B cell (primary cell): Measurements from ENCODE around the gene NCAPG2. TPM values are rescaled to one million over a fixed set of nuclear protein-coding genes. Genes with fewer than 3 reads are reported as not detected.

Experiments used
- ATAC-seq: fragments of 200-7000 bp; cut with Tn5 transposase; one replicate; pipeline ENCODE4 v1.10.0; 2021; ENCODE audit warnings: low read depth, mild to moderate bottlenecking, moderate number of reproducible peaks, moderate library complexity
- CTCF ChIA-PET: fragments of 350-600 bp; sonication (Branson Sonifier 250); formaldehyde crosslinking; loops from one replicate; lab custom pipeline; 2021; ENCODE audit warnings: antibody characterized with exemption, inconsistent platforms; lab: Charles Lee
- POLR2A ChIA-PET: fragments of 350-600 bp; sonication (Branson Sonifier 250); formaldehyde crosslinking; loops from one replicate; lab custom pipeline; 2021; ENCODE audit warnings: antibody characterized with exemption; lab: Charles Lee
- DNase-seq: peaks from one replicate; pipeline ENCODE4 v3.0.0; 2013
- H2AFZ ChIP-seq: 2 replicates; pipeline ENCODE4 v1.6.1; 2012; ENCODE audit warnings: mild to moderate bottlenecking, low read depth, low read length; ENCODE audit not compliant: insufficient read depth, poor library complexity, severe bottlenecking
- H3K27ac ChIP-seq, 2 donors: 1 replicate in 1 of 2; 2 replicates in 1 of 2; pipeline ENCODE4 v1.5.1; 2012 to 2013; ENCODE audit warnings: low read length in 2 of 2, mild to moderate bottlenecking in 2 of 2, moderate library complexity in 1 of 2
- H3K27me3 ChIP-seq, 4 experiments: fragments of 200-600 bp in 1 of 4; sonication (generic) in 1 of 4; replicated peaks in 1 of 4; 1 replicate in 2 of 4; 2 replicates in 2 of 4; pipeline versions ENCODE4 v1.6.1 to v1.7.0; 2013 to 2016; ENCODE audit warnings: low read length in 3 of 4, mild to moderate bottlenecking in 2 of 4, mixed read lengths in 1 of 4, moderate library complexity in 1 of 4; ENCODE audit not compliant: insufficient read depth in 4 of 4, control insufficient read depth in 3 of 4; ENCODE audit errors: control extremely low read depth in 1 of 4
- H3K36me3 ChIP-seq, 2 experiments: replicated peaks in 1 of 2; 1 replicate in 1 of 2; 2 replicates in 1 of 2; pipeline versions ENCODE4 v1.6.1 to v1.7.1; 2013; ENCODE audit warnings: low read length in 1 of 2; ENCODE audit not compliant: insufficient read depth in 2 of 2, control insufficient read depth in 1 of 2; ENCODE audit errors: control extremely low read depth in 1 of 2, extremely low read depth in 1 of 2
- H3K4me1 ChIP-seq, 2 donors: fragments of 200-600 bp in 1 of 2; sonication (generic) in 1 of 2; 1 replicate in 1 of 2; 2 replicates in 1 of 2; pipeline versions ENCODE4 v1.5.1 to v1.6.1; 2013 to 2017; ENCODE audit warnings: low read length in 2 of 2; ENCODE audit not compliant: control insufficient read depth in 2 of 2, insufficient read depth in 2 of 2
- H3K4me2 ChIP-seq: replicated peaks from 2 replicates; pipeline ENCODE3; 2012; ENCODE audit warnings: mild to moderate bottlenecking, low read depth, low read length; ENCODE audit not compliant: poor library complexity, severe bottlenecking
- H3K4me3 ChIP-seq, 5 experiments: fragments of 200-600 bp in 1 of 5; sonication (generic) in 1 of 5; 1 replicate in 3 of 5; 2 replicates in 2 of 5; pipeline versions ENCODE4 v1.5.1 to v1.7.0; 2011 to 2016; ENCODE audit warnings: low read length in 4 of 5, mild to moderate bottlenecking in 4 of 5, low read depth in 2 of 5, control low read depth in 1 of 5, moderate library complexity in 1 of 5; ENCODE audit not compliant: insufficient read depth in 1 of 5; ENCODE audit errors: control extremely low read depth in 1 of 5, extremely low read depth in 1 of 5
- H3K79me2 ChIP-seq: fragments of 200-600 bp; sonication (generic); one replicate; pipeline ENCODE4 v1.6.0; 2016; ENCODE audit warnings: low read length; ENCODE audit not compliant: control insufficient read depth, insufficient read depth
- H3K9ac ChIP-seq: fragments of 200-600 bp; sonication (generic); 2 replicates; pipeline ENCODE4 v1.6.1; 2017; ENCODE audit warnings: mild to moderate bottlenecking, low read length, moderate library complexity
- H3K9me3 ChIP-seq, 3 donors: one replicate each; pipeline versions ENCODE4 v1.6.1 to v1.7.1; 2013; ENCODE audit warnings: low read length in 2 of 3; ENCODE audit not compliant: control insufficient read depth in 2 of 3, insufficient read depth in 1 of 3; ENCODE audit errors: control extremely low read depth in 1 of 3
- H4K20me1 ChIP-seq: 2 replicates; pipeline ENCODE4 v1.6.0; 2012; ENCODE audit warnings: mild to moderate bottlenecking, low read length; ENCODE audit not compliant: insufficient read depth, control insufficient read depth, poor library complexity, severe bottlenecking
- H3K27ac Mint-ChIP-seq: one replicate; pipeline ENCODE4 v1.8.0; 2021; ENCODE audit warnings: mixed read lengths
- H3K27me3 Mint-ChIP-seq: one replicate; pipeline ENCODE4 v1.8.0; 2021; ENCODE audit warnings: mixed read lengths
- H3K4me1 Mint-ChIP-seq: one replicate; pipeline ENCODE4 v1.8.0; 2021; ENCODE audit warnings: mixed read lengths
- H3K4me3 Mint-ChIP-seq: one replicate; pipeline ENCODE4 v1.8.0; 2021; ENCODE audit warnings: mixed read lengths
- H3K9me3 Mint-ChIP-seq: one replicate; pipeline ENCODE4 v1.8.0; 2022; ENCODE audit warnings: mixed read lengths; ENCODE audit not compliant: insufficient read depth
- EZH2 ChIP-seq: IDR thresholded peaks from 2 replicates; pipeline ENCODE4 v1.6.1; 2012; ENCODE audit warnings: borderline replicate concordance, low read depth, mild to moderate bottlenecking, moderate library complexity, low read length; ENCODE audit not compliant: insufficient read depth, poor library complexity, severe bottlenecking
- WGBS: methylation state at CpG from one replicate; pipeline ENCODE4 v1.1.5; 2013; ENCODE audit warnings: missing lambda C conversion rate; ENCODE audit not compliant: insufficient coverage; 5-methylcytosine and 5-hydroxymethylcytosine counted together
- intact Hi-C: fragments of 100-400 bp; cut with micrococcal nuclease; formaldehyde crosslinking; loops from one replicate; pipeline ENCODE4 v1.10.0; 2022
- polyA plus RNA-seq: library from polyadenylated mRNA; depleted of rRNA; stranded (reverse); fragments of >200 nt; gene quantifications from 2 replicates; pipeline ENCODE4 v1.2.3, GENCODE V29; 2012
- total RNA-seq, 2 donors: library from RNA; stranded (reverse); fragments of 120-200 nt in 1 of 2; gene quantifications; 1 replicate in 1 of 2; 2 replicates in 1 of 2; pipeline versions ENCODE4 v1.2.3 to v1.2.4, GENCODE V29; 2013 to 2022
- TF ChIP-seq, protein P1 (sequence below): fragments of 200-600 bp; IDR thresholded peaks from one replicate; pipeline ENCODE4 v1.8.0; 2022; ENCODE audit warnings: antibody characterized with exemption, mild to moderate bottlenecking

The NCAPG2 gene
- total and polyA plus RNA-seq, 2 donors (not counting 1 experiment from before 2014, with no cell fraction given): 2.9 to 9.8 TPM

DNA sequence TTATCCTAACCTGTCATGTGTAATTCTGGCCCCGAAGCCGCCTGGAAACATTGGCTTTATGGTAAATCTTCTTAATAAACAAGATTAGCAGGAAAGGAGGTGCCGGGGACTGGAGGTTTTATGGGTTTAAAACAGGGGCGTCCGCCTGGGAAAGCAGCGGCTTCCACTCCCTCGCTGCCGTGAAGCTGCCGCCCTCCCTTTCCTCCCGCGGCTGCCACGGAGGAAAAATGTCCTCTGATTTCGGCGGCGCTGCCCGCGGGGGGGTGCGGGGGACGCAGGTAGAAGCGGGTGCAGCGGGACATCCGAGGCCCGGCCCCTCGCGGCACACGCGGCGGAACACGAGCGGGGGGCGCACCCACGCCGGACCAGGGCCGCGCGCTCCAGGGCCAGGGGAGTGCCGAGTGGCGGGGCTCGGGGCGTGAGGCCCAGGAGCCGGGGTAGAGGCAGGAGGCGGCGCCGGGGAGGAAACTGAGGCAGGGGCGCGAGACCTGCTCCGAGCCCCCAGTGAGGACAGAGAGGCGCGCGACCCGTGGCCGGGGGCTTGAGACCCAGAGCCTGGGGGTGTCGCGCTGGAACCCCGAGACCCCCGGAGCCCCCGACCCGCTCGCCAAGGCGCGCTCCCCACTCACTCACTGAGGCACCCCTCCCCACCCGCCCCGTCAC is 118.0 kb downstream of the NCAPG2 start:
- H3K79me2 ChIP-seq: no peaks in the 10 kb centered on the region
- Mint-ChIP-seq H3K9me3 (no peaks in the 10 kb centered on the region), H3K4me1 (peaks cover 14% of the 10 kb centered on the region), H3K4me3 (peak overlapping the region; percentile 68), H3K27ac (no peak overlapping the region), H3K27me3 (peaks cover 49% of the 10 kb centered on the region)
- TF ChIP-seq EZH2: no peak
- no peak overlapping the region for H2AFZ ChIP-seq
- no peak overlapping the region for H3K9ac ChIP-seq
- peak overlapping the region; percentile 32 for H3K4me2 ChIP-seq
- H3K4me1 ChIP-seq: peaks cover 13 to 15% of the 10 kb centered on the region in 2 donors
- 14% methylated on average over 54 of the region's 63 CpGs for WGBS
- H3K4me3 ChIP-seq: no peak overlapping the region
- ChIA-PET CTCF (no interaction called here), POLR2A (no interaction called here)
- H4K20me1 ChIP-seq: no peaks in the 10 kb centered on the region
- DNase-seq (no peak), ATAC-seq (no peak)
- H3K27me3 ChIP-seq: peaks cover 0 to 50% (median 32%) of the 10 kb centered on the region in 4 experiments
- intact Hi-C loops: no loop called here
- H3K36me3 ChIP-seq: no peaks in the 10 kb centered on the region
- peaks cover 0 to 25% (median 0%) of the 10 kb centered on the region in 3 donors for H3K9me3 ChIP-seq
- no peak overlapping the region for H3K27ac ChIP-seq

DNA sequence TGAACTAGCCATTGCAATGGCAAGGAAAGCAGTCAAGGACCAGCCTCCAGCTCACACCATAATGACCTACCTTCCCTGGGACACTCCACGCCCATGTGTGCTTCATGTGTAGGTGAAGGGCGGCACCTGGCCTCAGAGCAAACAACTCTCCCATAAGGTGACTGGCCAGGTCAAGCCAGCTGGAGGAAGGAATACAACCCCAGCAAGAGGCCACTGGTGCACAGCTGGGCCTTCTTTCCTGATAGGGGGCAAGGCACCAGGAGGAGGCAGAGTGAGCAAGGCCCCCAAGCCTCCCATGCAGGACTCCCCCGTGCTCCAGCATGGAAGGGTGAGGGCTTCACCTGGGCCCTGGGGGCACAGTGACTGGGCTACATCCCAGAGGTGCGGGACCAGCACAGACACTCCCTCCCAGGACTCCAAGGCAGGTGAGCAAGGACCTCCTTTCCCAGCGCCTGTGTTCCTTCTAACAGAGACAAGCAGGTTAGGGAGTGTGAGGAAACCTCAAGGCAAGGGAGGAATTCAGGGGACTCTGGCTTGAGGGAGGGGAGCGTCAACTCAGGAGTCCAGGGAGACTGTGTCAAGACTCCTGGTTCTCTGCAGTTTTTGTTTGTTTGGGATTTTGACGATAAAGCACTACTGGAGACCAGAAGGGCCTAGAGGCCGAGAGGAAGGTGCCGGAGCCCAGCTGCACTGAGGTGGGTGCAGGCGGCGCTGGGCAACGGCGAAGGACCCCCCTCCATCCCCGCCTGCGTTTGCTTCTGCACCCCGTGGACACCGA is 118.7 kb downstream of the NCAPG2 start:
- Histone ChIP-seq H3K27me3 (peaks cover 0 to 50% (median 32%) of the 10 kb centered on the region in 4 experiments), H3K4me2 (peak overlapping the region; percentile 32), H4K20me1 (no peaks in the 10 kb centered on the region), H3K79me2 (no peaks in the 10 kb centered on the region), H3K9ac (no peak overlapping the region), H3K9me3 (peaks cover 0 to 26% (median 0%) of the 10 kb centered on the region in 3 donors), H3K4me3 (no peak overlapping the region), H3K4me1 (peaks cover 13 to 21% of the 10 kb centered on the region in 2 donors), H3K36me3 (no peaks in the 10 kb centered on the region), H3K27ac (no peak overlapping the region), H2AFZ (no peak overlapping the region)
- TF ChIP-seq, protein P1, sequence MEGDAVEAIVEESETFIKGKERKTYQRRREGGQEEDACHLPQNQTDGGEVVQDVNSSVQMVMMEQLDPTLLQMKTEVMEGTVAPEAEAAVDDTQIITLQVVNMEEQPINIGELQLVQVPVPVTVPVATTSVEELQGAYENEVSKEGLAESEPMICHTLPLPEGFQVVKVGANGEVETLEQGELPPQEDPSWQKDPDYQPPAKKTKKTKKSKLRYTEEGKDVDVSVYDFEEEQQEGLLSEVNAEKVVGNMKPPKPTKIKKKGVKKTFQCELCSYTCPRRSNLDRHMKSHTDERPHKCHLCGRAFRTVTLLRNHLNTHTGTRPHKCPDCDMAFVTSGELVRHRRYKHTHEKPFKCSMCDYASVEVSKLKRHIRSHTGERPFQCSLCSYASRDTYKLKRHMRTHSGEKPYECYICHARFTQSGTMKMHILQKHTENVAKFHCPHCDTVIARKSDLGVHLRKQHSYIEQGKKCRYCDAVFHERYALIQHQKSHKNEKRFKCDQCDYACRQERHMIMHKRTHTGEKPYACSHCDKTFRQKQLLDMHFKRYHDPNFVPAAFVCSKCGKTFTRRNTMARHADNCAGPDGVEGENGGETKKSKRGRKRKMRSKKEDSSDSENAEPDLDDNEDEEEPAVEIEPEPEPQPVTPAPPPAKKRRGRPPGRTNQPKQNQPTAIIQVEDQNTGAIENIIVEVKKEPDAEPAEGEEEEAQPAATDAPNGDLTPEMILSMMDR: no peak
- TF ChIP-seq EZH2: no peak
- CTCF ChIA-PET: no interaction called here
- 63% methylated on average over 11 of the region's 17 CpGs for WGBS
- Mint-ChIP-seq H3K4me1 (peaks cover 17% of the 10 kb centered on the region), H3K4me3 (peak overlapping the region; percentile 68), H3K27ac (no peak overlapping the region), H3K27me3 (peaks cover 49% of the 10 kb centered on the region), H3K9me3 (no peaks in the 10 kb centered on the region)
- POLR2A ChIA-PET: no interaction called here
- DNase-seq: no peak
- intact Hi-C loops: no loop called here
- no peak for ATAC-seq
